Peyer's patch (tissue), 4 donors: ENCODE results near the gene ECHS1. TPM values are rescaled to one million over a fixed set of nuclear protein-coding genes. Genes with fewer than 3 reads are reported as not detected.
"Not testable (repeated sequence)": the region's sequence is repeated elsewhere in the genome, so short reads cannot be mapped to it uniquely, and the experiment has no call there.

Experiments
- DNase-seq, 3 donors: peaks; one replicate each; pipeline ENCODE4 v3.0.0-alpha.2; 2017 to 2019
- H3K27ac ChIP-seq, 4 donors: fragments of 200-600 bp; sonication (generic); one replicate each; pipeline ENCODE4 v1.5.1; 2016 to 2019
- H3K27me3 ChIP-seq, 2 donors: fragments of 200-600 bp; sonication (generic); one replicate each; pipeline ENCODE4 v1.5.1; 2019
- H3K36me3 ChIP-seq, 3 donors: fragments of 200-600 bp; sonication (generic); one replicate each; pipeline ENCODE4 v1.5.1; 2016 to 2019
- H3K4me1 ChIP-seq, 4 donors: fragments of 200-600 bp; sonication (generic); one replicate each; pipeline ENCODE4 v1.5.1; 2016 to 2019
- H3K4me3 ChIP-seq, 4 donors: fragments of 200-600 bp; sonication (generic); 1 replicate in 3 of 4; 2 replicates in 1 of 4; pipeline ENCODE4 v1.5.1; 2016 to 2019; ENCODE audit warnings: mild to moderate bottlenecking in 1 of 4
- H3K9me3 ChIP-seq, 4 donors: fragments of 200-600 bp; sonication (generic); one replicate each; pipeline ENCODE4 v1.5.1; 2016 to 2019; ENCODE audit warnings: mild to moderate bottlenecking in 1 of 4
- CTCF ChIP-seq, 6 experiments: fragments of 450-650 bp in 4 of 6; fragments of 200-600 bp in 2 of 6; sonication (generic) in 1 of 6; IDR thresholded peaks; one replicate each; pipeline ENCODE4 v1.5.1; 2017 to 2019; ENCODE audit warnings: antibody characterized with exemption in 6 of 6, mild to moderate bottlenecking in 3 of 6, moderate library complexity in 1 of 6
- POLR2A ChIP-seq, 2 donors: fragments of 450-650 bp; IDR thresholded peaks; one replicate each; pipeline ENCODE4 v1.5.1; 2017; ENCODE audit warnings: antibody characterized with exemption in 2 of 2, mild to moderate bottlenecking in 2 of 2, moderate library complexity in 2 of 2
- total RNA-seq, 4 donors: library from RNA; depleted of rRNA; stranded (reverse); fragments of >200 nt; gene quantifications; one replicate each; pipeline ENCODE4 v1.1.0, GENCODE V29; 2016

ECHS1 gene
- total RNA-seq, 4 donors from 2014 or later: 87.5 to 211 (median 172) TPM

DNA sequence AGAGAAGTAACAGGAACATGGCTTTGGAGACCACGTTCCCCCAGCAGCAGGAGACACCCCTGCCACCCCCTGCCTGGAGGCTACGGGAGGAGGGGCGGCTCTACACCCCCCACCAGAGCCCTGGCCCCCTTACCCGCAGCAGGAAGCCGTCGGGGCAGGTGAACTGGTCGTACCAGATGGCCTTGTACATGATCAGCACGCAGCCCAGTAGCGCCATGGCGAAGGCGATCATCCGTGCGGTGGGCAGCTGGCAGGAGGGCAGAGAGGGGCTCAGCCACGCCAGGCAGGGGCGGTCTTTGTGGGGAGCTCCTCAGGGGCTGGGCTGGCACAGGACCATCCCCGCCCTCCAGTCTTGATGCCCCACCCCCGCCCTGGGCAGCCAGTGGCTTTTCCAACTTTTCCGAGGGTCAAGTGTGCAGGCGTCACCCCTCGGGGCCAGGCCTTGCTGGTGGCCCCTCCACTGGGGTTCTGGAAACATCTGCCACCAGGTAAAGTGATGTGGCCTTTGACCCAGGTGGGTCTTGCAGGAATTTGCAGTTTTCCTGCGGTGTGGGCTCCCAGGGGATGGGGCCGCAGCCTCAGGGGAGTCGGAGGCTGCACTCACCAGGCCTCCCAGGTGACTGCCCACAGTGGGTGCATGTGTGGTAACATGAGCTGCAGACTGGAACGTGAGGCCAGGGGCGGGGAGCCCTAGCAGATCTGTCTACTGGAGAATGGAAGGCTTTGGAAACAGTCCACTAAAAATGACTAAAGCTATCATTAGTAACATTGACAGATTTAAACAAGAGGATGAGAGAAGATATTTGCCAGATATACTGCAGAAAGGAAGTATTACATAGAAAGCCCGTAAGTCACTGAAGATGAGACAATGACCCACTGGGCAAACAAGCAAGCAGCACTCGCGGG is 46.2 kb downstream of the ECHS1 start:
- Histone ChIP-seq H3K36me3 (no peaks in the 10 kb centered on the region), H3K4me1 (peaks cover 0 to 37% (median 21%) of the 10 kb centered on the region in 4 donors), H3K4me3 (no peak overlapping the region), H3K27ac (no peak overlapping the region), H3K9me3 (no peaks in the 10 kb centered on the region), H3K27me3 (peaks cover 7 to 41% of the 10 kb centered on the region in 2 donors)
- TF ChIP-seq CTCF (IDR thresholded peaks at IDR 0.05) (no peak), POLR2A (IDR thresholded peaks at IDR 0.05) (no peak)
- no peak for DNase-seq

DNA sequence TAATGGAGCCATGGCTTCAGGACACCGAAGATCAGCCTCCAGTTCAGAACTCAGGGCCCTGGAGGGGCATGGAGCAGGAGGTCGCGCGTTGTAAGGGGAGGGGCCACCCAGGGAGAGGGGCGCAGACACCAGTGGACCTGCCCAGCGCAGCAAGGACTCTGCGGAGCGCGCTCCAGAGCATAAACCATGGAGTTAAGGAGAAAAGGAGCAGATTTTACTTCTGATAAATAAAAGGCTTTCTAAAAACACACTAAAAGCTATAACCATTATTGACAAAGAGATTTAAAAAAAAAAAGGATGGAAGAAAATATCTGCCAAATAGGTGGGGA is 47.0 kb downstream of the ECHS1 start:
- Histone ChIP-seq H3K4me3 (peak overlapping the region in 3 of 4 donors; percentile 45 to 52 (median 49)), H3K27me3 (peaks cover 7 to 41% of the 10 kb centered on the region in 2 donors)

DNA sequence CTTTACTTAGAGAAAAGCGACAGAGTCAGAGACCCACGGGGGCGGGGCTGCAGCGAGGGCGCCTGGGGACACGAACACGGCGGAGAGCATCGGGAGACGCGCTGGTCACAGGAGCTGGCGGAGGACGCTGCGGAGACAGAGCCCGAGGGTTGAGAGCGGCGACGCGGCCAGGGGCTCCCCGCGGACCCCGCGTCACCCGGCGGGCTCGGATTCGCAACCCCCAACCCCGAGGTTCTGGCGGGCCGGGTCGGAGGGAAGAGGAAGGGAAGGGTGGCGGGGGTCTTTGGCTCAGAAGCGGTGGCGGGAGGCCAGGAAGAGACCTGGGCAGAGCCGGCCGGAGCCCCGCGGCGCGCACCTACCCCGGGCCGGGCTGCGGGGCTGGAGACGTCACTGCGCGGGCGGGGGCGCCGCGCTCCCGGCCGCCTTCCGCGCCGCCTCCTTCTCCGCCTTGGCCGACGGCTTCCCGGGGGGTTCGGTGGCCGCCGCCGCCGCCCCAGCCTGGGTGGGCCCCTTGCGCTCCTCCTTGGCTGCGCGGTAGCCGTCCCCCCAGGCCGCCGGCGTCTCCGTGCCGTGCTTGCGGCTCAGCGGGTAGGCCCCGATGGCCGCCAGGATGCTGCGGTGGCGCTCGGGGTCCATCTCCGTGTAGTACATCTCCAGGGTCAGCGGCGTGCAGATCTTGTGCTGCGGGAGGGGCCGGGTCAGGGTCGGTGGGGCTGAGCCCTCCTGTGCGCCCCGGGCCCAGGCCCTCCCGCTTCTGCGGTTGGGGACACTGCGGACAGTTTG is 47.5 kb downstream of the ECHS1 start:
- Histone ChIP-seq H3K27me3 (peaks cover 7 to 41% of the 10 kb centered on the region in 2 donors), H3K4me3 (peak overlapping the region; percentile 7 to 52 (median 47)), H3K36me3 (no peaks in the 10 kb centered on the region), H3K27ac (no peak overlapping the region), H3K9me3 (no peaks in the 10 kb centered on the region), H3K4me1 (peaks cover 0 to 37% (median 21%) of the 10 kb centered on the region in 4 donors)
- TF ChIP-seq POLR2A (IDR thresholded peaks at IDR 0.05) (no peak), CTCF (IDR thresholded peaks at IDR 0.05) (no peak)
- no peak for DNase-seq

More for the DNA sequence above, 47.0 kb downstream of the ECHS1 start:
- Histone ChIP-seq H3K27ac (no peak overlapping the region), H3K4me1 (peaks cover 0 to 37% (median 21%) of the 10 kb centered on the region in 4 donors), H3K36me3 (no peaks in the 10 kb centered on the region), H3K9me3 (no peaks in the 10 kb centered on the region)
- TF ChIP-seq CTCF (IDR thresholded peaks at IDR 0.05) (no peak), POLR2A (IDR thresholded peaks at IDR 0.05) (no peak)
- DNase-seq: no peak

GRCh38 chr10:133324857-133325260 is 48.3 kb downstream of the ECHS1 start:
- peaks cover 0 to 35% (median 20%) of the 10 kb centered on the region in 4 donors for H3K4me1 ChIP-seq
- H3K27ac ChIP-seq: no peak overlapping the region
- peak overlapping the region in 2 of 4 donors; percentile 45 to 49 for H3K4me3 ChIP-seq
- DNase-seq: no peak
- H3K36me3 ChIP-seq: no peaks in the 10 kb centered on the region
- H3K27me3 ChIP-seq: peaks cover 7 to 41% of the 10 kb centered on the region in 2 donors
- TF ChIP-seq POLR2A (IDR thresholded peaks at IDR 0.05) (no peak), CTCF (IDR thresholded peaks at IDR 0.05) (no peak)
- no peaks in the 10 kb centered on the region for H3K9me3 ChIP-seq

DNA sequence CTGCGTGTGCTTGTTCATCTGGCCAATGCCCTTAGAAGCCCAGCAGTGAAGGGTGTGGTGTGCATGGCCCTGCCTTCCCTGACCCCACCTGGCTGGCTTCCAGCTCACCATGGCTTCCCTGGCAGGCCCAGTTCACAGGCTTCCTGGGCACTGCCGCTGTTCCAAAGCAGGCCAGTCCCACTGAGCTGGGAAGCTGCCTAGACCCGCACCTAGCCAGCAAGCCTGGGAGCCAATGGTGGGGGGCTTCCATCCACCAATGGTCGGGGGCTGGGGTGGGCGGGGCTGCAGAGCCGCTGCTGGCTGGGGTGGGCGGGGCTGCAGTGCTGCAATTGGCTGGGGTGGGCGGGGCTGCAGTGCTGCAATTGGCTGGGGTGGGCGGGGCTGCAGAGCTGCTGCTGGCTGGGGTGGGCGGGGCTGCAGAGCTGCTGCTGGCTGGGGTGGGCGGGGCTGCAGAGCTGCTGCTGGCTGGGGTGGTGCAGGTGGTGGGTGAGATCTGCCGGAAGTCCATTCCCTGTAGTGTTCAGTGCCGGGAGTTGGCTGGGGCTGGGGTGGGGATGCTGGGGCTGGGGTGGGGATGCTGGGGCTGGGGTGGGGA is 48.9 kb downstream of the ECHS1 start:
- Histone ChIP-seq H3K9me3 (no peaks in the 10 kb centered on the region), H3K36me3 (no peaks in the 10 kb centered on the region), H3K27ac (peak overlapping the region in 1 of 4 donors; percentile 84), H3K27me3 (peaks cover 7 to 41% of the 10 kb centered on the region in 2 donors), H3K4me1 (peaks cover 0 to 29% (median 18%) of the 10 kb centered on the region in 4 donors), H3K4me3 (peak overlapping the region in 3 of 4 donors; percentile 37 to 60 (median 45))
- TF ChIP-seq CTCF (IDR thresholded peaks at IDR 0.05): no peak
- no peak for TF ChIP-seq POLR2A (IDR thresholded peaks at IDR 0.05)
- peak; percentile 66 to 89 (median 86) for DNase-seq

- DNase-seq, H3K27ac ChIP-seq, H3K9me3 ChIP-seq, H3K36me3 ChIP-seq, H3K4me3 ChIP-seq: not testable (repeated sequence)
- H3K4me1 ChIP-seq: peaks cover 0 to 23% (median 18%) of the 10 kb centered on the region in 4 donors
- H3K27me3 ChIP-seq: peaks cover 7 to 25% of the 10 kb centered on the region in 2 donors
These were observed 51.0 kb downstream of the ECHS1 start for GRCh38 chr10:133322064-133322709.

DNA sequence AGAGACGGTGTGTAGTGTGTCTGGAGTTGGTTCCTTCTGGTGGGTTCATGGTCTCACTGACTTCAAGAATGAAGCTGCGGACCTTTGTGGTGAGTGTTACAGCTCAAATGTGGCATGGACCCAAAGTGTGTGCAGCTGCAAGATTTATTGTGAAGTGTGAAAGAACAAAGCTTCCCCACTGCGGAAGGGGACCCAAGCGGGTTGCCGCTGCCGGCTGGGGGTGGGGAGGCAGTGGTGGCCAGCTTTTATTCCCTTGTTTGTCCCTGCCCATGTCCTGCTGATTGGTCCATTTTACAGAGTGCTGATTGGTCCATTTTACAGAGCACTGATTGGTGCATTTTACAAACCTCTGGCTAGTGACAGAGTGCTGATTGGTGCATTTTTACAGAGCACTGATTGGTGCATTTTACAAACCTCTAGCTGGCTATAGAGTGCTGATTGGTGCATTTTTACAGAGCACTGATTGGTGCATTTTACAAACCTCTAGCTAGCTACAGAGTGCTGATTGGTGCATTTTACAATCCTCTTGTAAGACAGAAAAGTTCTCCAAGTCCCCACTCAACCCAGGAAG is 52.2 kb downstream of the ECHS1 start:
- H3K36me3 ChIP-seq, H3K9me3 ChIP-seq, DNase-seq, H3K27ac ChIP-seq, H3K4me3 ChIP-seq: not testable (repeated sequence)
- peaks cover 2 to 12% of the 10 kb centered on the region in 2 donors for H3K27me3 ChIP-seq
- H3K4me1 ChIP-seq: peaks cover 0 to 20% (median 15%) of the 10 kb centered on the region in 4 donors
